Gastrocnemius medialis (tissue), 4 donors: ENCODE measurements around the gene IGSF8. TPM values are rescaled to one million over a fixed set of nuclear protein-coding genes. Genes with fewer than 3 reads are reported as not detected.

Experiments used
- ATAC-seq, 2 donors: fragments of 150-250 bp; one replicate each; pipeline ENCODE4 v1.9.1; 2016
- DNase-seq, 2 donors: peaks; one replicate each; pipeline ENCODE4 v3.0.0-alpha.2; 2019
- H3K27ac ChIP-seq, 4 donors: fragments of 200-600 bp; sonication (generic); 1 replicate in 1 of 4; 2 replicates in 3 of 4; pipeline ENCODE4 v1.5.1; 2016 to 2018; ENCODE audit warnings: mild to moderate bottlenecking in 2 of 4, moderate library complexity in 1 of 4
- H3K27me3 ChIP-seq, 3 donors: fragments of 200-600 bp; sonication (generic) in 2 of 3; 1 replicate in 1 of 3; 2 replicates in 2 of 3; pipeline versions ENCODE4 v1.5.1 to v1.6.0; 2016 to 2019; ENCODE audit warnings: mild to moderate bottlenecking in 1 of 3, moderate library complexity in 1 of 3
- H3K36me3 ChIP-seq, 2 donors: fragments of 200-600 bp; sonication (generic) in 1 of 2; one replicate each; pipeline ENCODE4 v1.5.1; 2017 to 2018
- H3K4me1 ChIP-seq, 2 donors: fragments of 200-600 bp; sonication (generic) in 1 of 2; one replicate each; pipeline ENCODE4 v1.5.1; 2016 to 2017; ENCODE audit warnings: mild to moderate bottlenecking in 2 of 2
- H3K4me3 ChIP-seq, 4 donors: fragments of 200-600 bp; sonication (generic) in 3 of 4; 1 replicate in 1 of 4; 2 replicates in 3 of 4; pipeline ENCODE4 v1.5.1; 2016 to 2019; ENCODE audit warnings: mild to moderate bottlenecking in 2 of 4
- H3K9me3 ChIP-seq, 3 donors: fragments of 200-600 bp; sonication (generic) in 2 of 3; 1 replicate in 1 of 3; 2 replicates in 2 of 3; pipeline ENCODE4 v1.5.1; 2016 to 2019
- POLR2A ChIP-seq, 2 donors: fragments of 450-650 bp; IDR thresholded peaks; one replicate each; pipeline ENCODE4 v1.6.1; 2017; ENCODE audit warnings: antibody characterized with exemption in 2 of 2, mild to moderate bottlenecking in 2 of 2, moderate library complexity in 2 of 2
- in situ Hi-C, 4 donors: fragments of 200-750 bp; cut with MboI; loops; one replicate each; pipeline versions ENCODE4 v1.15.0 to v1.8.0; 2017; ENCODE audit warnings: low sequenced_read_pairs in 4 of 4
- intact Hi-C: fragments of 100-400 bp; cut with DNase I; formaldehyde crosslinking; loops from one replicate; pipeline ENCODE4 v1.15.1; 2023; ENCODE audit warnings: low total_unique reads
- total RNA-seq, 4 donors: library from RNA; depleted of rRNA; stranded (reverse); fragments of >200 nt; gene quantifications; one replicate each; pipeline versions ENCODE4 v1.1.0 to v1.2.3, GENCODE V29; 2016
- TF ChIP-seq, protein P1 (sequence below), 5 experiments: fragments of 450-650 bp in 3 of 5; fragments of 200-600 bp in 2 of 5; sonication (generic) in 2 of 5; IDR thresholded peaks in 4 of 5; conservative IDR thresholded peaks in 1 of 5; 1 replicate in 4 of 5; 2 replicates in 1 of 5; pipeline ENCODE4 v1.5.1; 2016 to 2019; ENCODE audit warnings: antibody characterized with exemption in 5 of 5, mild to moderate bottlenecking in 3 of 5, moderate library complexity in 3 of 5

The IGSF8 gene
- total RNA-seq, 4 donors from 2014 or later, result 3.4 to 12.8 (median 8.7) TPM

DNA sequence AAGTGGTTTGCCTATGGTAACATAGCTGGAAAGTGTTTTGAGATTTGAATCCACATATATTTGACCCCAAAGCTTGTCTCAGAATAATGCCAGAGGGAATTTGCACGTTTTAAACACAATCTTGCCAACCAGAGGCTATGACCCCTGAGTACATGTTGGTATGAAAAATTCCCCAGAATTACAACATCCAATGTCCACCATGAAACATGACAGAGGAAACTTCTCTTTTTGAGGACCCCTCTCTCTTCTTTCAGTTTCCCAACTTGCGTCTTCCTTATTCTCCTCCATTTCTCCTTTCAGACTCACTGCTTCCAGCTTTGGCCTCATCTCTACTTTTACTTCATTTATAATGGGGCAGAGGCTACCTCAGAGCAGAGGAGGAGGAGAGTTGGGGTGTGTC is 22.6 kb downstream of the IGSF8 start:
- H3K9me3 ChIP-seq, result no peaks in the 10 kb centered on the region
- H3K27ac ChIP-seq, result no peak overlapping the region
- H3K4me1 ChIP-seq, result peaks cover 2 to 14% of the 10 kb centered on the region in 2 donors
- no peak for DNase-seq
- intact Hi-C loops, result no loop called here
- TF ChIP-seq, protein P1, sequence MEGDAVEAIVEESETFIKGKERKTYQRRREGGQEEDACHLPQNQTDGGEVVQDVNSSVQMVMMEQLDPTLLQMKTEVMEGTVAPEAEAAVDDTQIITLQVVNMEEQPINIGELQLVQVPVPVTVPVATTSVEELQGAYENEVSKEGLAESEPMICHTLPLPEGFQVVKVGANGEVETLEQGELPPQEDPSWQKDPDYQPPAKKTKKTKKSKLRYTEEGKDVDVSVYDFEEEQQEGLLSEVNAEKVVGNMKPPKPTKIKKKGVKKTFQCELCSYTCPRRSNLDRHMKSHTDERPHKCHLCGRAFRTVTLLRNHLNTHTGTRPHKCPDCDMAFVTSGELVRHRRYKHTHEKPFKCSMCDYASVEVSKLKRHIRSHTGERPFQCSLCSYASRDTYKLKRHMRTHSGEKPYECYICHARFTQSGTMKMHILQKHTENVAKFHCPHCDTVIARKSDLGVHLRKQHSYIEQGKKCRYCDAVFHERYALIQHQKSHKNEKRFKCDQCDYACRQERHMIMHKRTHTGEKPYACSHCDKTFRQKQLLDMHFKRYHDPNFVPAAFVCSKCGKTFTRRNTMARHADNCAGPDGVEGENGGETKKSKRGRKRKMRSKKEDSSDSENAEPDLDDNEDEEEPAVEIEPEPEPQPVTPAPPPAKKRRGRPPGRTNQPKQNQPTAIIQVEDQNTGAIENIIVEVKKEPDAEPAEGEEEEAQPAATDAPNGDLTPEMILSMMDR (IDR thresholded peaks at IDR 0.05 in 4 of 5, conservative IDR thresholded peaks at IDR 0.05 in 1 of 5), result no peak
- no peak for TF ChIP-seq POLR2A (IDR thresholded peaks at IDR 0.05)
- no peaks in the 10 kb centered on the region for H3K36me3 ChIP-seq
- peaks cover 0 to 3% (median 0%) of the 10 kb centered on the region in 3 donors for H3K27me3 ChIP-seq
- H3K4me3 ChIP-seq, result no peak overlapping the region
- no peak for ATAC-seq
- in situ Hi-C loops, result loop anchor here in 2 of 4 donors (25.0 kb wide), 2 partner anchors 211 to 286 kb away; partner anchors contain the start of genes NHLH1 (in 2 of the 2) and PEX19 (in 1 of the 2)

DNA sequence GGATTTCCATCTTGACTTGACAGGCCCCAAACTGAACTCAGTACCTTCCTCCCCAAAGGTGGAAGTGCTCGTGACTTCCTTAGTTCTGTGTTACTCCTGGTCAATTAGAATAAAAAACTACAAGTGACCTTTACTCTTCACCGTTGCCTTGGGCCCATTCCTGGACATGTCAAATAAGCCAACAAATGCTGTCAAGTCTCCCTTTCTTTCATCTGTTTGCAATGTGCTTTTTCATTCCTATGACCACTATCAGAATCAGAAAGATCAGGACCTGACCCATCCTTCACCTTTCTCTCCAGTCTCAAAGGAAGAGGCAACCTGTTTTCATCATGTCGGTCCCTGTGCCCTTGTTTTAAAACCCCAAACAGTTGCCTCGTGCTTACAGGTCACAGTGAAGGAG is 23.6 kb downstream of the IGSF8 start:
- ATAC-seq (no peak), DNase-seq (no peak)
- intact Hi-C loops (no loop called here), in situ Hi-C loops (loop anchor here in 2 of 4 donors (25.0 kb wide), 2 partner anchors 212 to 287 kb away; partner anchors contain the start of genes NHLH1 (in 2 of the 2) and PEX19 (in 1 of the 2))
- Histone ChIP-seq H3K4me3 (no peak overlapping the region), H3K27ac (no peak overlapping the region), H3K4me1 (peaks cover 7 to 16% of the 10 kb centered on the region in 2 donors), H3K27me3 (peaks cover 0 to 3% (median 0%) of the 10 kb centered on the region in 3 donors), H3K36me3 (no peaks in the 10 kb centered on the region), H3K9me3 (no peaks in the 10 kb centered on the region)
- TF ChIP-seq, protein P1 (IDR thresholded peaks at IDR 0.05 in 4 of 5, conservative IDR thresholded peaks at IDR 0.05 in 1 of 5), result no peak
- TF ChIP-seq POLR2A (IDR thresholded peaks at IDR 0.05), result no peak

DNA sequence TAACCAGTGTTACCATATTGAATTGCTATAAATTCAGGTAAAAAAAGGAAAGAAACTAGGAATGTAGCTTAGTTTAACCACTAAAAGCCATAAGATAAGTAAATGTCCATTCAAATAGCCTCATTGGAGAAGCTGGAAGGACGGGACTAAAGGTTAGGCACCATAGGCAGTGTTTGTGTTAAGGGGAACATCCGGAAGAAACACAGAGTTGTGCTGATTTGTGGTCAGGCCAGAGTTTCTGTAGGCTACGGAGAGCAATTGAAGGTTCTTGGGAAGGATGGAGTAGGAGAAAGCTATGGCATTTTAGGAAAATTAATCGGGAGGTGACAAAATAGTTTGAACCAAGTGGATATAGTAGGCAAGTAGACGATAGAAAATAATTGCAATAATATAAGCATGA is 27.1 kb downstream of the IGSF8 start:
- in situ Hi-C loops (no loop called here), intact Hi-C loops (no loop called here)
- no peak overlapping the region for H3K4me3 ChIP-seq
- H3K9me3 ChIP-seq, result no peaks in the 10 kb centered on the region
- no peak overlapping the region for H3K27ac ChIP-seq
- peaks cover 3 to 7% of the 10 kb centered on the region in 2 donors for H3K4me1 ChIP-seq
- H3K36me3 ChIP-seq, result no peaks in the 10 kb centered on the region
- peaks cover 0 to 3% (median 0%) of the 10 kb centered on the region in 3 donors for H3K27me3 ChIP-seq
- ATAC-seq (no peak), DNase-seq (no peak)
- TF ChIP-seq POLR2A (IDR thresholded peaks at IDR 0.05), result no peak
- TF ChIP-seq, protein P1 (IDR thresholded peaks at IDR 0.05 in 4 of 5, conservative IDR thresholded peaks at IDR 0.05 in 1 of 5), result no peak

DNA sequence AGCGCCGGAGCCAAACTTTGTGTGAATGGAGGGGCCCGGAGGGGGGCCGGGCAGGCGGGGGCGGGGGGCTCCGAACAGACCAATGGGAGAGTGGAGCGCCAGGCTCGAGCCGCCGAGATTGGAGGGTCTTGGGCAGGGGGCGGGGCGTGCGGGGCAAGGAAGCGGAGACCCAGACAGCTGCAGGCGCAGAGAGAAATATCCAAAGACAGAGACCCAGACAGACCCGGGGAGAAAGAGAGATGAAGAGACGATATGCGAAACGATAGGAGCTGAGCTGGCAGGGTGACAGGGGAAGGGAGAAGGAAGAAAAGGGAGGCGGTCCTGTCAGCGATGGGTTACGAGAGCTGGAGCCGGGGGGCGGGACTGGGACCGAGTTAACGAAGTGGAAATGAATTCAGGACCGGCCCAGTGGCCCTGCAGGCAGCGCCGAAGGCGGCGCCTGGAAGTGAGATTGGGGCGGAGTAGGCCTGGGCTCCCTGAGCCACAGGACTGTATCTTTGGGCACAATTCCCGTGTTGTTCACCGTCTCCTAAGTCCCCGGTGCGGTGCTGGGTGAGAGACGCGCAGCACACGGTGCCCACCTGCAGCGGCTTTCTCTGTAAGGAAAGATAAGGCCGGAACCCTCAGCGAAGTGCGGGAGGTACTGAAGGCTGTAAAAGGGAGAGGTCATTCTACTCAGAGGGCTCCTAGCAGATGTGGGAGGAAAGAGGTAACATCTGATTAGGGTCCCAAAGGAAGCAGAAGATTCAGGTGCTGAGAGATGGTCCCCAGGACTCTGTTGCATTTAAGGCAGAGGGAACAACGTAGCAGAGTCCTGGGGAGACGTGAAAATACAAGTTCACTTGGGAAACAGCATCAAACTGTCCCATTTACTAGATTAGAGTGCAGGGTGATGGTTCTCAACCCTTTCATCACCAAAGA is 27.9 kb downstream of the IGSF8 start:
- no peaks in the 10 kb centered on the region for H3K9me3 ChIP-seq
- intact Hi-C loops, result no loop called here
- H3K4me3 ChIP-seq, result peak overlapping the region; percentile 64 to 83 (median 66)
- ATAC-seq, result peak; percentile 85 to 89
- peak; percentile 51 to 60 for DNase-seq
- TF ChIP-seq, protein P1 (IDR thresholded peaks at IDR 0.05 in 4 of 5, conservative IDR thresholded peaks at IDR 0.05 in 1 of 5), result no peak
- peak in 1 of 2 donors; percentile 13 for TF ChIP-seq POLR2A (IDR thresholded peaks at IDR 0.05)
- H3K27ac ChIP-seq, result peak overlapping the region in 1 of 4 donors; percentile 16
- in situ Hi-C loops, result no loop called here
- H3K4me1 ChIP-seq, result peaks cover 3 to 7% of the 10 kb centered on the region in 2 donors
- no peaks in the 10 kb centered on the region for H3K36me3 ChIP-seq
- H3K27me3 ChIP-seq, result peaks cover 0 to 3% (median 0%) of the 10 kb centered on the region in 3 donors
